GM12873 (cell line): Measurements from ENCODE around the gene RBM19.
A peak's percentile ranks its signal among the peaks of the same experiment; 100 is the strongest.

Source experiments
- TF ChIP-seq, protein P1 (sequence below): IDR thresholded peaks from 2 replicates; pipeline ENCODE4 v1.5.1; 2012; ENCODE audit warnings: low read depth, mild to moderate bottlenecking, moderate library complexity, low read length, control low read depth; ENCODE audit not compliant: insufficient read depth; ENCODE audit errors: missing control alignments

RBM19 gene

GRCh38 chr12:113959096-113959495 is 7.0 kb downstream of the RBM19 start:
- TF ChIP-seq, protein P1, sequence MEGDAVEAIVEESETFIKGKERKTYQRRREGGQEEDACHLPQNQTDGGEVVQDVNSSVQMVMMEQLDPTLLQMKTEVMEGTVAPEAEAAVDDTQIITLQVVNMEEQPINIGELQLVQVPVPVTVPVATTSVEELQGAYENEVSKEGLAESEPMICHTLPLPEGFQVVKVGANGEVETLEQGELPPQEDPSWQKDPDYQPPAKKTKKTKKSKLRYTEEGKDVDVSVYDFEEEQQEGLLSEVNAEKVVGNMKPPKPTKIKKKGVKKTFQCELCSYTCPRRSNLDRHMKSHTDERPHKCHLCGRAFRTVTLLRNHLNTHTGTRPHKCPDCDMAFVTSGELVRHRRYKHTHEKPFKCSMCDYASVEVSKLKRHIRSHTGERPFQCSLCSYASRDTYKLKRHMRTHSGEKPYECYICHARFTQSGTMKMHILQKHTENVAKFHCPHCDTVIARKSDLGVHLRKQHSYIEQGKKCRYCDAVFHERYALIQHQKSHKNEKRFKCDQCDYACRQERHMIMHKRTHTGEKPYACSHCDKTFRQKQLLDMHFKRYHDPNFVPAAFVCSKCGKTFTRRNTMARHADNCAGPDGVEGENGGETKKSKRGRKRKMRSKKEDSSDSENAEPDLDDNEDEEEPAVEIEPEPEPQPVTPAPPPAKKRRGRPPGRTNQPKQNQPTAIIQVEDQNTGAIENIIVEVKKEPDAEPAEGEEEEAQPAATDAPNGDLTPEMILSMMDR = no peak

DNA sequence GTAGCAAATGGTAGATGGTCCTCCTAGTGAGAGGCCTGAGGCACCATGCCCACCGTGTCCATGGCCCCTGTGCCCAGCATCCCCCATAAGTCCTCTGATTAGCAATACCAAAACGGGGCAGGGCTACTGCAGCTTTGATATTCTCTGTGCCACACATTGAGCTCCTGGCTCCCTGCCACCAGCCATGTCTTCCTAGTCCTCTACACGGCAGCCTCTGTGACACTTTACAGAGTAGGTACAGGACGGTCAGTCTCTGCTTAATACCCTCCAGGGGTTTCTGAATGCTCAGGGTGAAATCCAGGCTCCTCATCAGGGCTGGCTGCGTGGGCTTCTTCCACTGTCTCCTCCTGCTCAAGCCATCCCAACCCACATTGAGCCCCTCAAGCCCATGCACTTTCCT is 8.0 kb downstream of the RBM19 start:
- TF ChIP-seq, protein P1 = no peak

DNA sequence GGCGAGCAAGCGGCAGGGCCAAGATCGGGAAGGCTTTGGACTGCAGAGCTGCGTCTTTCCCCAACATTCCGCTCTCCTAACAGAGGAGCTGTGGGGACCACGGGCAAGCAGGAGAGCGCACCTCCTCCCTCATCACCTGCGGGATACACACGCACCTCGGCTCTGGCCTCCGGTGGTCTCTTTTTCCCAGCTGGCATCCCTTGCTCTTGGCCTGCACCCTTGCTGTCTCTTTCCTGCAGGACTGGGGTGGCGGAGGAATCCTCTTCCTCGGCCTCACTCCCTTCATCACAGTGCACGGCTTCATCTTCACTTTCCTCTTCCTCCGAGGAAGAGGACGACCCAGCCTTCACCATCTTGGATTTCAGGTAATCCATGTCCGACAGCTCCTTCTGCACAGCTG is 8.5 kb downstream of the RBM19 start:
- TF ChIP-seq, protein P1 = no peak

GRCh38 chr12:113955109-113955970 is 10.8 kb downstream of the RBM19 start:
- TF ChIP-seq, protein P1 = peak; percentile 65

DNA sequence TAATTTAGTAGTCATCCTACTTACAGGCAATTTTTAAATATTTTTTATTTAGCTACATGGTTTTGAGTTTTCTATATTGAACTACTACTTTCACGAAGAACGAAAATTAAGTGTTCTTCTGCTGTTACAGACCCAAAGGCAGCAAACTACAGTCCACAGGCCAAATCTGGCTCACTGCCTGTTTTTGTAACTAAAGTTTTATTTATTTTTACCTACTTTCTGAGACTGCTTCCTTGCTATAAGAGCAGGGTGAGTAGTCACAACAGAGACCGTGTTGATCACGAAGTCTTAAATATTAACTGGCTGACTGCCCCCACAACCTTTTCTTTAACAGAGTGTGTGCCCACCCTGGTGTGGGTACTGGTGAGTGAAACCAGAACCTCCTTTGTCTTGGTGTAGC is 11.6 kb downstream of the RBM19 start:
- TF ChIP-seq, protein P1 = no peak

DNA sequence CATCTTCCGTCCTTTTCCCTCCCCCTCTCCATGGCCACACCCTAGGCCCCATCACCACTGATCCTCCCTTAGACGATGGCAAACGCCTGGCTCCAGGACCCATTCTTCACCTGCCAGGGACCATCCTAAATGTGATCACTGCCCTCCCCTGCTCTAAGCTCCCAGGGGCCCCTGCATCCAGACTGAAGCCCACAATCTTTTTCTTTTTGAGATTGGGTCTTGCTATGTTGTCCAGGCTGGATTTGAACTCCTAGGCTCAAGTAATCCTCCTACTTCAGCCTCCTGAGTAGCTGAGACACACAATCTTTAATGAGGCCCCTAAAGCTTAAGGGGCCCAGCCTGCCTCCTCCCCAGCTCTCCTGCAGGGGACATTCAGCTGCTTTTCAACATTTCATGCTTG is 15.3 kb downstream of the RBM19 start:
- TF ChIP-seq, protein P1 = no peak

- TF ChIP-seq, protein P1 = no peak
These were observed 16.5 kb downstream of the RBM19 start for GRCh38 chr12:113949321-113950305.
